GM18508 (cell line): Measurements from ENCODE around the gene TUBGCP2.
"Not testable (repeated sequence)": the region's sequence is repeated elsewhere in the genome, so short reads cannot be mapped to it uniquely, and the experiment has no call there.

ENCODE experiments used
- ATAC-seq: cut with Tn5 transposase; IDR thresholded peaks from one replicate; pipeline ENCODE4 v1.9.1; 2021; ENCODE audit warnings: moderate number of reproducible peaks; ENCODE audit not compliant: insufficient read depth, unreplicated experiment

The TUBGCP2 gene

GRCh38 chr10:133268532-133268931, 40.1 kb downstream of the TUBGCP2 start:
- no peak for ATAC-seq

- ATAC-seq = no peak
Measured at GRCh38 chr10:133267829-133268228, 40.8 kb downstream of the TUBGCP2 start.

GRCh38 chr10:133267293-133267692, 41.4 kb downstream of the TUBGCP2 start:
- ATAC-seq = no peak

GRCh38 chr10:133266056-133266795, 42.4 kb downstream of the TUBGCP2 start:
- no peak for ATAC-seq

DNA sequence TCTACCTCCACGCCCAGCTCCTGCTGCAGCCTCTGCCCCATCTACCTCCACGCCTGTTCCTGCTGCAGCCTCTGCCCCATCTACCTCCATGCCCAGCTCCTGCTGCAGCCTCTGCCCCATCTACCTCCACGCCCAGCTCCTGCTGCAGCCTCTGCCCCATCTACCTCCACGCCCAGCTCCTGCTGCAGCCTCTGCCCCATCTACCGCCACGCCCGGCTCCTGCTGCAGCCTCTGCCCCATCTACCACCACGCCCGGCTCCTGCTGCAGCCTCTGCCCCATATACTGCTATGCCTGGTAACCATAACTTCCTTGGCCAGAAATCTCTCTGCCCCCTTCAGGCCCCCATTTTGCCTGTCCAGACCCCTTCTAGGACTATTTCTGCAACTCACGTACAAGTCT, 43.6 kb downstream of the TUBGCP2 start:
- not testable (repeated sequence) for ATAC-seq

DNA sequence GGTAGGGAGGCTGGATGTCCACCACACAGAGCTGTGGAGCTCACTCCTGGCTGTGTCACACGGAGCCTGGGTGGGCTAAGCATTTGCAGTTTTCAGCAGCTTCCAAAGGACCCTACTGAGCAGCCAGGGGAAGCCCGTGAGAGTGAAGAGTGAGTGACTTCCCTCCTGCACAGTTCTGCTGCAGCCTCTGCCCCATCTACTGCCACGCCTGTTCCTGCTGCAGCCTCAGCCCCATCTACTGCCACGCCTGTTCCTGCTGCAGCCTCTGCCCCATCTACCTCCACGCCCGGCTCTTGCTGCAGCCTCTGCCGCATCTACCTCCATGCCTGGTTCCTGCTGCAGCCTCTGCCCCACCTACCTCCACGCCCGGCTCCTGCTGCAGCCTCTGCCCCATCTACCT, 44.2 kb downstream of the TUBGCP2 start:
- no peak for ATAC-seq

GRCh38 chr10:133263674-133264073, 45.0 kb downstream of the TUBGCP2 start:
- no peak for ATAC-seq

GRCh38 chr10:133262696-133263095, 46.0 kb downstream of the TUBGCP2 start:
- no peak for ATAC-seq

DNA sequence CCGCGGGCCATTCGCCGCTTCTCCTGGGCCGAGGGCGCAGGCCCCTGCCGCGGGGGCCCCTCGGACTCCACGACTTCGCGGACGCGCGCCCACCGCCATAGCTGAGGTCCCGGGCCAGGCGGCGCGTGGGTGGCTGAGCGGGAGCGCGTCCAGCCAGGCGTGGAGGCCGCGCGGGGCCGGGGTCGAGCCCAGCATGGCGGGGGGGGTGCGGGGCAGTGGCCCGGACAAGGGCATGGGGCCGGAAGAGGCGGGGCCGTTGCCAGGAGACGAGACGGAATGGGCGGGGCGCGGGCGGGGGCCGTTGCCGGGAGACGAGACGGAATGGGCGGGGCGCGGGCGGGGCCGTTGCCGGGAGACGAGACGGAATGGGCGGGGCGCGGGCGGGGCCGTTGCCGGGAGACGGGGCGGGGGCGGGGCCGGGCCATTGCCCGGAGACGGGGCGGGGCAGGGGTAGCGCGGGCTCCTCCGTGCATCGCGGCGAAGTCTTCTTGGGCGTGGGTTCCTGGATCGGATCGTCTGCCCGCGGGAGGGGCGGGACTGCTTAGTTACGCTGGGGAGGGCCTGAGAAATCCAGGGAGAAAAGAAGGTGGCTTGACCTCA, 46.8 kb downstream of the TUBGCP2 start:
- no peak for ATAC-seq

GRCh38 chr10:133260895-133261725, 47.6 kb downstream of the TUBGCP2 start:
- no peak for ATAC-seq

- ATAC-seq = no peak
Measured at GRCh38 chr10:133259602-133259989, 49.1 kb downstream of the TUBGCP2 start.

- no peak for ATAC-seq
Measured at GRCh38 chr10:133258818-133259601, 49.7 kb downstream of the TUBGCP2 start.

DNA sequence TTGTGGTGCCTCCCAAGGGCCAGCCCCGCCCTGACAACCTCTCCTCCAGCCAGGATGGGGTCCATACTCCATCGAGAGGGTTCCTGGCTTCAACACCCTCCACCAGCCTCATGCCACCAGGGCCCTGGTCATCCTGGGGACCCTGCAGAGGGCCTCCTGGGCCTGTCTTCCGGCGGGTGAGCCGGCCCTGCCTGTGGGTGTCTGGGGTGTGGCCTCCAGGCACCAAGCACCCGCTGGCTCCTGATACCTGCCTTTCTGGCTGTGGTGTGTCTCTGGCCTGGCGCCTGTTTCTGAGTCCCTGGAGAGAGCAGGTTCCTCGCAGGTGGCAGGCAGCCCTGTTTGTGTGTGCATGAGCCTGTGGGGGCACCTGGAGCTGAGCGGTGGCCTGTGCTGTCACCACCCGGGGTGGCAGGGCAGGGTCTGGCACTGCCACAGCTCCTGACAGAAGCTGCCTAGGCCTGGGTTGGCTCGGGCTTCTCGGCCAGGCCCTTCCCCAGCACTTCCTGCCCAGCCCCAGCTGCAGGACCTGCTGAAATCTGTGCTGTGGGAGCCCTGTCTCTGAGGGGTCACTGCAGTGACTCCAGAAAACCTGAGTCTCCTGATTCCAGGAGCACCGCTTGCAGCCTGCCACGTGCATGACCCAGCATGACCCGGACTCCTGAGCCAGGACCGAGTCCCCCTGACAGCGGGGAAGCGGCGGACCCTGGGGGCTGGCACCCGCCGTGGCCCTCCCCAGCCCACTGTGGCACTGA, 50.4 kb downstream of the TUBGCP2 start:
- ATAC-seq = no peak

DNA sequence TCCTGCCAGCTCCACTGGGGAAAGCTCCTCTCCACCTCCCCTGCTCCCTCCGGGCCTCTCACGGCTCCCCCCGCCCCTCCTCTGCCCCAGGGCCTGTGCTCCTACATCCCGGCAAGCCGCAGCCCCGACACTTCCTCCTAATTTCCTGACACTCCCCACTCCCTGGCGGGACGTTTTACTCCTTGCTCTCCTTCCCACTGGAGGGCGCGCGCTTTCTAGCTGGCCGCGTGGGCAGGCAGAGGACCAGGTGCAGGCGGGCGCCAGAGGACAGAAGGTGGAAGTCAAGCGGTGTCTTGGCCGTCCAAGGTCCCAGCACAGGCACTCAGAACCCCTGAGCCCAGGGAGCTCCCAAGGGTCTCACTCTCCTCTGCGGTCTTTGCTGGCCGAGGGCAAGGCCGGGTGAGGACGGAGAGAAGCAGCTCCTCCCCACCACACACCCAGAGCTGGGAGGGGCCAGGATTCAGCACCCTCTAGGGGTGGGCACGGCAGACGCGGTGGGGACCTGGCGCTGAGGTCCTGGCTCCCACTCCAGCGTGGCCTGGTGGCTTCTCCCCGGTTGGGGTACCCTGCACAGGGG, 51.1 kb downstream of the TUBGCP2 start:
- no peak for ATAC-seq

- no peak for ATAC-seq
Measured at GRCh38 chr10:133255323-133255722, 53.3 kb downstream of the TUBGCP2 start.

GRCh38 chr10:133254421-133255120, 54.1 kb downstream of the TUBGCP2 start:
- ATAC-seq = no peak

DNA sequence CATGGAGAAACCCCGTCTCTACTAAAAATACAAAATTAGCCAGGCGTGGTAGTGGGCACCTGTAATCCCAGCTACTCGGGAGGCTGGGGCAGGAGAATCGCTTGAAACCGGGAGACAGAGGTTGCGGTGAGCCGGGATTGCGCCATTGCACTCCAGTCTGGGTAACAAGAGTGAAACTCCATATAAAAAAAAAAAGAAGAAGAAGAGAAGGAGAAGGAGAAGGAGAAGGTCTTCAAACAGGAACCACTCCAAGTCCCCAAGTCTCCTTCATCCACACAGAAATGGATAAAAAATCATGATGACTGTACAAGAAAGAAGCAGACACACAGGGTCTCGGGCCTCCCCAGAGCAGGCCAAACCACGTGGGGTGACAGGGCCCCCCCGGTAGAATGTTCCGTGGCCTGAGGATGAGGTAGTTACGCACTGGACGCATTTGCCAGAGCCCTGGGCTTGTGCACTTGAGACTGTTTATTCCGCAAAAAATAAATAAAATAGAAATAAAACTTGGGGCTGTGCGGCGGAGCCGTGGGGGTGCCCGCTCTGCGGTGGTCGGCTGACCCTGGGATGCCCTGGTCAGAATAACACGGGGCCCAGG, 55.2 kb downstream of the TUBGCP2 start:
- ATAC-seq = no peak

DNA sequence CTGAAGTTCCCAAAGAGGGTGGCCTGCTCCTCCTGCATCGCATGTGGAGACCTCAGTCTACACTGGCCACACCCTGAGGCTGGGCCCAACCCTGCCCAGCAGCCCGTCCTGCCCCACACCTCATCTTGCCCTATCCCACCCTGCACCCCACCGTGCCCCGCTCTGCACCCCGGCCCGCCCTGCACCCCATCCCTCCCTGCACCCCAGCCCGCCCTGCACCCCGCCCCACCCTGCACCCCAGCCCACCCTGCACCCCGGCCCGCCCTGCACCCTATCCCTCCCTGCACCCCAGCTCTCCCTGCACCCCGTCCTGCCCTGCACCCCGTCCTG, 56.5 kb downstream of the TUBGCP2 start:
- ATAC-seq = no peak
